Sigmoid colon (tissue), 7 donors: Measurements from ENCODE around the gene ASB18. TPM values are rescaled to one million over a fixed set of nuclear protein-coding genes. Genes with fewer than 3 reads are reported as not detected.

Experiments
- DNase-seq: peaks from one replicate; pipeline ENCODE4 v3.0.0-alpha.2; 2019
- H3K27ac ChIP-seq, 4 donors: fragments of 200-600 bp; sonication (generic); one replicate each; pipeline ENCODE4 v1.5.1; 2016 to 2019; ENCODE audit warnings: mild to moderate bottlenecking in 1 of 4
- H3K27me3 ChIP-seq, 3 donors: fragments of 200-600 bp; sonication (generic); one replicate each; pipeline ENCODE4 v1.5.1; 2019; ENCODE audit warnings: mild to moderate bottlenecking in 1 of 3
- H3K36me3 ChIP-seq, 4 donors: fragments of 200-600 bp; sonication (generic); one replicate each; pipeline ENCODE4 v1.5.1; 2016 to 2019
- H3K4me1 ChIP-seq, 4 donors: fragments of 200-600 bp; sonication (generic); one replicate each; pipeline ENCODE4 v1.5.1; 2017 to 2019
- H3K4me3 ChIP-seq, 4 donors: fragments of 200-600 bp; sonication (generic); one replicate each; pipeline ENCODE4 v1.5.1; 2017 to 2019; ENCODE audit warnings: mild to moderate bottlenecking in 2 of 4, moderate library complexity in 1 of 4
- H3K9me3 ChIP-seq, 4 donors: fragments of 200-600 bp in 3 of 4; sonication (generic) in 3 of 4; one replicate each; pipeline versions ENCODE4 v1.5.1 to v1.6.1; 2013 to 2019
- EP300 ChIP-seq, 4 donors: sonication (generic); formaldehyde crosslinking; IDR thresholded peaks; one replicate each; pipeline ENCODE4 v1.6.1; 2017; ENCODE audit warnings: antibody characterized with exemption in 4 of 4
- POLR2A ChIP-seq, 2 donors: fragments of 450-650 bp; IDR thresholded peaks; one replicate each; pipeline ENCODE4 v1.6.1; 2016; ENCODE audit warnings: antibody characterized with exemption in 2 of 2, mild to moderate bottlenecking in 2 of 2, moderate library complexity in 2 of 2
- POLR2AphosphoS5 ChIP-seq, 4 donors: sonication (generic); formaldehyde crosslinking; IDR thresholded peaks; one replicate each; pipeline ENCODE4 v1.6.1; 2017; ENCODE audit warnings: antibody characterized with exemption in 4 of 4
- WGBS, 2 donors: extraction: QIAGEN DNeasy Blood & Tissue Kit; methylation state at CpG; one replicate each; pipeline ENCODE4 v1.1.7; 2013; 5-methylcytosine and 5-hydroxymethylcytosine counted together
- intact Hi-C: fragments of 100-400 bp; cut with DNase I; formaldehyde crosslinking; loops from one replicate; pipeline ENCODE4 v1.15.1; 2023
- polyA plus RNA-seq, 3 donors: library from polyadenylated mRNA; stranded (reverse); fragments of 200-250 nt; gene quantifications; one replicate each; pipeline ENCODE4 v1.2.3, GENCODE V29; 2013
- total RNA-seq, 4 donors: library from RNA; depleted of rRNA; stranded (reverse); fragments of >200 nt; gene quantifications; one replicate each; pipeline ENCODE4 v1.1.0, GENCODE V29; 2016
- TF ChIP-seq, protein P1 (sequence below), 4 experiments: fragments of 450-650 bp in 3 of 4; fragments of 200-600 bp in 1 of 4; IDR thresholded peaks; one replicate each; pipeline ENCODE4 v1.5.1; 2016 to 2019; ENCODE audit warnings: antibody characterized with exemption in 4 of 4, mild to moderate bottlenecking in 3 of 4, moderate library complexity in 2 of 4
- donor health status: healthy with polysubstance abuse.
- donor health status: Bipolar disorder and iron deficiency.
- donor health status: healthy.

Gene ASB18
- total and polyA plus RNA-seq, 7 donors, result not detected

DNA sequence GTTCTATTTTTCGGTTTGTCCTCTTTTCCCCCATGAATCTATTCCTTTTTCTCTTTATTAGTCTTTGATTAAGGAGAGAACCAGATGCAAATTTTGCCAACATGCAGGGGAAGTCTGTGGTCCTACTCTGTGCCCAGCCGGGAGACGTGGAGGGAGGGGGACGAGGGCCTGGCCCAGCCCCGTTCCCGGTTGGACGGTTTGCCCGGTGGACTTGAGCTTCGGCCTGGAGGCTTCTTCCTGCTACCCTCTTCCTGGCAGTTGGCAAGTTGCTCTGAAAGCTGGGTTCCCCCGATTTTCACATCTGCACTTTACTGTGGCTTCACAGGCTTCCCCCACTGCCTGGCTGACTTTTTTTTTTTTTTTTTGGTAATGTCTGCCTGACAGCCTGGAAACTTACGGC is 56.7 kb downstream of the ASB18 start:
- 87 to 90% methylated on average over 11 of the region's 11 CpGs for WGBS, 2 donors
- no peaks in the 10 kb centered on the region for H3K36me3 ChIP-seq
- H3K27ac ChIP-seq, result no peak overlapping the region
- DNase-seq, result no peak
- H3K9me3 ChIP-seq, result no peaks in the 10 kb centered on the region
- intact Hi-C loops, result no loop called here
- H3K4me3 ChIP-seq, result no peak overlapping the region
- TF ChIP-seq, protein P1, sequence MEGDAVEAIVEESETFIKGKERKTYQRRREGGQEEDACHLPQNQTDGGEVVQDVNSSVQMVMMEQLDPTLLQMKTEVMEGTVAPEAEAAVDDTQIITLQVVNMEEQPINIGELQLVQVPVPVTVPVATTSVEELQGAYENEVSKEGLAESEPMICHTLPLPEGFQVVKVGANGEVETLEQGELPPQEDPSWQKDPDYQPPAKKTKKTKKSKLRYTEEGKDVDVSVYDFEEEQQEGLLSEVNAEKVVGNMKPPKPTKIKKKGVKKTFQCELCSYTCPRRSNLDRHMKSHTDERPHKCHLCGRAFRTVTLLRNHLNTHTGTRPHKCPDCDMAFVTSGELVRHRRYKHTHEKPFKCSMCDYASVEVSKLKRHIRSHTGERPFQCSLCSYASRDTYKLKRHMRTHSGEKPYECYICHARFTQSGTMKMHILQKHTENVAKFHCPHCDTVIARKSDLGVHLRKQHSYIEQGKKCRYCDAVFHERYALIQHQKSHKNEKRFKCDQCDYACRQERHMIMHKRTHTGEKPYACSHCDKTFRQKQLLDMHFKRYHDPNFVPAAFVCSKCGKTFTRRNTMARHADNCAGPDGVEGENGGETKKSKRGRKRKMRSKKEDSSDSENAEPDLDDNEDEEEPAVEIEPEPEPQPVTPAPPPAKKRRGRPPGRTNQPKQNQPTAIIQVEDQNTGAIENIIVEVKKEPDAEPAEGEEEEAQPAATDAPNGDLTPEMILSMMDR (IDR thresholded peaks at IDR 0.05), result no peak
- no peak for TF ChIP-seq EP300 (IDR thresholded peaks at IDR 0.05)
- TF ChIP-seq POLR2A (IDR thresholded peaks at IDR 0.05), result no peak
- TF ChIP-seq POLR2AphosphoS5 (IDR thresholded peaks at IDR 0.05), result no peak
- no peaks in the 10 kb centered on the region for H3K4me1 ChIP-seq
- peaks cover 0 to 12% (median 0%) of the 10 kb centered on the region in 3 donors for H3K27me3 ChIP-seq

DNA sequence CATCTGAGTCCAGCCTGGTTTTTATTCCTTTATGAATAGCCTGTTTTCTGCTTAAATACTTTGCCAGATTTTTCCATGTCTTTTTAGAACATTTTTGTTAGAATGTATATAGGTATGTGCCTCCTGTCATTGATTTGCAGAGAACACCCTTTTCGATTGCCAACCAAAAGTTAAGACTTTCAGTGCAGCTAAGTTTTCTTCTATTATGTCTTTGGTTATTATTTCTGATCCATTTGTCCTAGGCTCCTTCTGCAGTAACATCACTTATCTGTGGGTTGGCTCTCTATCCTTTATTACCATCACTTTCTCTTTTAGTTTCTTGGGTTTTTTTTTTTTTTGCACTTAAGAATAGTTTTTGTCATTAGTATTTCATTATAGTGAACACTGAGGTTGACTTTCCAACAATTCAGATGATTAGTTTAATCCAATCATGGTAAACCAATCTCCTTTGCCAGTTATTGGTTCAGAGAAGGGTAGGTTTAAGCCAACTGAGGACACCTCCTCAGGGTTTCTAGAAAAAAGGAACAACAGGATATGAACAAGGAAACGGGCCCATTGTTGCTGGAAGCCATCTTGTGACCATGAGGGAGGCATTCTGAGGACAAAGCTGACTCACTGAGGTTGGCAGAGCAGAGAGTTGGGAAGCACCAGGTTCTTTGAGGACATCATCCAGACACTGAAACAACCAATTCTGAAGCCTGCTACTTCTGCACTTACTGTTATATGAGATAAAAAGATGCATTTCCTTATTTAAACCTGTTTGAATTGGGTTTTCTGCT is 58.1 kb downstream of the ASB18 start:
- no peak for TF ChIP-seq POLR2AphosphoS5 (IDR thresholded peaks at IDR 0.05)
- TF ChIP-seq, protein P1 (IDR thresholded peaks at IDR 0.05), result no peak
- no peak for TF ChIP-seq EP300 (IDR thresholded peaks at IDR 0.05)
- TF ChIP-seq POLR2A (IDR thresholded peaks at IDR 0.05), result no peak
- Histone ChIP-seq H3K4me3 (no peak overlapping the region), H3K9me3 (no peaks in the 10 kb centered on the region), H3K4me1 (no peaks in the 10 kb centered on the region), H3K27me3 (peaks cover 0 to under 1% (median 0%) of the 10 kb centered on the region in 3 donors), H3K27ac (no peak overlapping the region), H3K36me3 (no peaks in the 10 kb centered on the region)
- intact Hi-C loops, result no loop called here
- no peak for DNase-seq
- WGBS, 2 donors, result 79 to 82% methylated on average over 2 of the region's 2 CpGs

DNA sequence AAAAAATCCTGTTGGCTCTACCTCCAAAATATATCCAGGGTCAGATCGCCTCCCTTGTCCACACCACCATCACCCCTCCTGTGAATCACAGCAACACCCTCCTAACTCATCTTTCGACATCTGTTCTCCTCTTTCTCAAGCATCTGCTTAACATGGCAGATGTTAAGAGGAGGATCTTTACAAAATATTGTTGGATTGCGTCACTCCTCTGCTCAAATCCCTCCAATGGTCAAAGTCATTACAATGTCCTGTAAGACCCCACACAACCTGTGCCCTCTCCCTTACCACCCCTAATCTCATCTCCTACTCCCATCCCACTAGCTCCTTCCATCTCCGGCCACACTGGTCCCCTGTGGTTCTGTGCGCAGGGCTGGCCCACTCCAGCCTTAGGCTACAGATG is 59.3 kb downstream of the ASB18 start:
- intact Hi-C loops, result no loop called here
- TF ChIP-seq, protein P1 (IDR thresholded peaks at IDR 0.05), result no peak
- TF ChIP-seq POLR2AphosphoS5 (IDR thresholded peaks at IDR 0.05), result no peak
- no peak for TF ChIP-seq POLR2A (IDR thresholded peaks at IDR 0.05)
- TF ChIP-seq EP300 (IDR thresholded peaks at IDR 0.05), result no peak
- H3K4me3 ChIP-seq, result no peak overlapping the region
- no peaks in the 10 kb centered on the region for H3K27me3 ChIP-seq
- no peaks in the 10 kb centered on the region for H3K9me3 ChIP-seq
- no peak overlapping the region for H3K27ac ChIP-seq
- H3K36me3 ChIP-seq, result no peaks in the 10 kb centered on the region
- DNase-seq, result no peak
- H3K4me1 ChIP-seq, result no peaks in the 10 kb centered on the region
- WGBS, 2 donors, result 82 to 95% methylated on average over 5 of the region's 5 CpGs

DNA sequence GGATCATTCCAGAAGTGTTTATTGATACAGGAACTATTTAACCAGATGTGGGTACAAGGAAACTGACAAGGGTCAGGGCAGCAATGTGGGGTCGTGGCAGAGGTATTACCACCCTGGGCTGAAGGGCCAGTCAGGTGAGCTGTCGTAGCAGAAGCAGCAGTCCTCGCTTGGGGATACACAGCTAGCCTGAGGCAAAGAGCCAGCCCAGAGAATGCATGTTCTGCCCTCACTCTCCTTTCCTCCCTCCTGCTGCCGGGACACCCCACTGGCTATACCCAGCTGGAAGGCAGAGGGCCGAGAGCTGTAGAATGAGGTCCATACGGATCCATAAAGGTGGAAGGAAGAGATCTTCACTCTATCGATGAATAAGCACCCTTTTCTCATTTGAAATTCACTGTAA is 63.8 kb downstream of the ASB18 start:
- intact Hi-C loops, result no loop called here
- WGBS, 2 donors, result 62 to 64% methylated on average over 7 of the region's 7 CpGs
- H3K36me3 ChIP-seq, result no peaks in the 10 kb centered on the region
- H3K9me3 ChIP-seq, result no peaks in the 10 kb centered on the region
- H3K4me3 ChIP-seq, result no peak overlapping the region
- no peaks in the 10 kb centered on the region for H3K4me1 ChIP-seq
- no peaks in the 10 kb centered on the region for H3K27me3 ChIP-seq
- no peak overlapping the region for H3K27ac ChIP-seq
- peak; percentile 42 for DNase-seq
- TF ChIP-seq EP300 (IDR thresholded peaks at IDR 0.05) (no peak), POLR2AphosphoS5 (IDR thresholded peaks at IDR 0.05) (no peak), POLR2A (IDR thresholded peaks at IDR 0.05) (no peak)
- TF ChIP-seq, protein P1 (IDR thresholded peaks at IDR 0.05), result no peak
